ENCODE results near the gene ERCC6.
A peak's percentile ranks its signal among the peaks of the same experiment; 100 is the strongest.

Gene ERCC6

DNA sequence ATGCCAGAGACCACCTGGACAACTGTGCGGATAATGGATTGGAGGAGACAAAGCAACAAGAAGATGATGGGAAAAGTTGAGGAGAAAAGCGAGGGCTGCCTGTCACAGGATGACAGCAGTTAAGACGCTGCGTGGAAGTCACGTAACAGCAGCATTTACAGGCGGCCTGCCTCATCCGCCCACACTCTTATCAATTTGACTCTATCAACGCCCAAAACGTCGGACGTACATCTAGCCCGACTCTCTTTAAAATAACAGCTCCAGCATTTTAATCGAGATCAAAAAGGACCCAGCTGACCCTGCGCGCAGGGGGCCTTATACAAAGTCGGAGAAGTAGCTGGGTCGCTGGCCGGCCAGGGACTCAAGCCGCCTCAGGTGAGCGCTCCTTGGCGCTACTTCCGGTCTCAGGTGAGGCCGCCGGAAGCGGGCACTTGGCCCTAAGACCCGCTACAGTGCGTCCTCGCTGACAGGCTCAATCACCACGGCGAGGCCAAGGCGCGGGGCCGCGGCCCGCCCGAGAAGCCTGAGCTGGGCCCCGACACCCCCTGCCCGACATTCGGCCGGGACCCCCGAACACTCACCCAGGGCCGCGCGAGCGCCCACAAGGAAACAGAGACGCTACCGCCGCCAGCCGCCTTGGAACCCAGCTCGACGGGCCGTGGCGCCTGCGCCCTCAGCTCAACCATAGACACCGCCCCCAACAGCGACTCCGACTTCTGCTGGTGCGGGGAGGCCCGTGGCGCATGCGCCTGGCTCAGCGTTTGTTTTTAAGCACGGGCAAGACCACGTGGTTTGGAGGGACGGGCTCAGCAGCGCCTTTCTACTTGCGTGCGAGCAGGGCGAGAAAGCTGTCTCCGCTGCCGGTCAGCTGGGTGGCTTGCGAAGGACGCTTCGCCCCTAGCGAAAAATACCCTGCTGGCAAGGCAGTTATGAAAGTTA is at the start of gene ERCC6:
TSS of gene ERCC6 (minus strand) at position 741 of the 939 bp plus-strand sequence.
- peak; percentile 94 to 96 (median 95) for DNase-seq (ENCODE audit: low read depth in 3 of 3)

DNA sequence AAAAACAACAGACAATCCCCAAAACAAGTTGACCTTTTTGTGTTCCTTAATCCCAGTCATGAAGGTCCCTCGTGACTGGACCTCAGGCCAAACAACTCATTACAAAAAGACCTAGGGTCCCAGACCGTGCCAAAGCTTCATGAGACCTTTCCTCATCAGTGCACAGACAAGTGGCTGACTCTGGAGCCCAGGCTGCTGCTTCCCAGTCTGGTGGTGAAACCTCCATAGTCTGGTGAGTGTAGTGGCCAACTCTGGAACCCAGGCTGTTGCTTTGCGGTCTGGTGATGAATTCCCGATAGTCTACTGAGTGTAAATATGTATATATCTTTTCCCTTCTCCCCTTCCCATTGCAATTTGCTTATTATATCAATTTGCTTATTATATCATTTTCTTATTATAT is 49.1 kb upstream of the ERCC6 start:
- DNase-seq (ENCODE audit: low read depth in 3 of 3) = no peak

DNA sequence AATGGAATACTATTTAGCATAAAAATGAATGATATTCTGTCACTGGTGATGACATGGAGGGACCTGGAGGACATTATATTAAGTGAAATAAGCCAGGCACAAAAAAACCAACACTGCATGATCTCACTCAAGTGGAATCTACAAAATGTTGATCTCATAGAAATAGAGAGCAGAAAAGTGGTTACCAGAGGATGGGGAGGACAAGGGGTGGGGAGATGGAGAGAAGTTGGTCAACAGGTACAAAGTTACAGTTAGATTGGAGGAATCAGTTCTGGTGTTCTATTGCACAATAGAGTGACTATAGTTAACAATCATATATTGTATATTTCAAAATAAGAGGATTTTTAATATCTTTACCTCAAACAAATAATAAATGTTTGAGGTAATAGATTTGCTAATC is 46.5 kb upstream of the ERCC6 start:
- DNase-seq (ENCODE audit: low read depth in 3 of 3) = no peak

DNA sequence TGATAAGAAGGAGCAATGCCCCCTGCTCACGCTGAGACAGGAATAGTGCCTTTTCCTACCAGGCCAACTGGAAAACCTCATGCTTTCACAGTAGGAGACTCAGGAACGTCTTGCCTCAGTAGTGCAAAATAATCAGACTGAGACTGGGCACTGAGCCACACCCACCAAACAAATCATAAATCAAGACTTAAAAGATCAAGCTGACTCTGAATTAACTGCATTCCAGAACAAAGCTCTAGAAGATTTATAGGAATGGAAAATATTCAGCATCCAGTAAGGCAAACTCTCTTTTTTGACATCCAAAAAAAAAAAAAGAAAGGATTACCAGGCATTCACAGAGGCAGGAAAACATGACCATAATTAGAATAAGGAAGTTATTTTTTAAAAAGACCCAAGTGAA is 40.7 kb upstream of the ERCC6 start:
- no peak for DNase-seq (ENCODE audit: low read depth in 3 of 3)

DNA sequence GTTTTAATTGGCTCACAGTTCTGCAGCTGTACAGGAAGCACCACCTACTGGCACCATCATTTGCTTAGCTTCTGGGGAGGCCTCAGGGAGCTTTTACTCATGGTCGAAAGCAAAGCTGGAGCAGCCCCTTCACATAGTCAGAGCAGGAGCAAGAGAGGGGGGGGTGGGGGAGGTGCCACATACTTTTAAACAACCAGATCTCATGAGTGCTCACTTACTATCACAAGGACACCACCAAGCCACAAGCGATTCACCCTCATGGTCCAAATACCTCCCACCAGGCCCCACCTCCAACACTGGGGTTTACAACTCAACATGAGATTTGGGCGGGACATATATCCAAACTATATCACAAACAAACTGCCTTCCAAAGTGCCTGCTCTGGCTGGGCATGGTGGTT is 39.5 kb upstream of the ERCC6 start:
- DNase-seq (ENCODE audit: low read depth in 3 of 3) = no peak

DNA sequence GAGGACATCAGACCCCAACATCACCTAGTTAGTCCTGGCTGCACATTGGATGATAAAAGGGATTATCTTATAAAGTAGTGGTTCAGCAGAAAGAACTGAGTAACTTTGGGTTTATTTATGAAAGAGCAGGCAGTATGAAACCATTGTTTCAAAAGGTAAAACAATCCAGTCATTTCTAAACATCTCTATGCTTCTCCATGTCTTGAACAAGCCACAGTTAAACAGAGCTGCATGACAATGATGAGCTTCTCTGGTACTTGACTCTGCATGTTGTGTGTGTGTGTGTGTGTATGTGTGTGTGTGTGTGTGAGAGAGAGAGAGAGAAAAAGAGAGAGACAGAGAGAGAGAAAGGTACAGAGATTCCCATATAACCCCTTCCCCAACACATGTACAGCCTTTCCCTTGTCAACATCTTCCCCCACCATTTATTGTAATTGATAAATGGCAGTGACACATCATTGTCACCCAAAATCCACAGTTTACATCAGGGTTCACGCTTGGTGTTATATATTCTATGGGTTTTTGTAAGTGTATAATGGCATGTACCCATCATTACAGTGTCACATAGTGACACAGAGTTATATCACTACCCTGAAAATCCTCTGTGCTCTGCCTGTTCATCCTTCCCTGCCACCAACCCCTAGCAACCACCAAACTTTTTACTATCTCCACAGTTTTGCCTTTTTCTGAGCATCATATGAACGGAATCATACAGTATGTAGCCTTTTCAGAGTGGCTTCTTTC is 38.4 kb upstream of the ERCC6 start:
- no peak for DNase-seq (ENCODE audit: low read depth in 3 of 3)

DNA sequence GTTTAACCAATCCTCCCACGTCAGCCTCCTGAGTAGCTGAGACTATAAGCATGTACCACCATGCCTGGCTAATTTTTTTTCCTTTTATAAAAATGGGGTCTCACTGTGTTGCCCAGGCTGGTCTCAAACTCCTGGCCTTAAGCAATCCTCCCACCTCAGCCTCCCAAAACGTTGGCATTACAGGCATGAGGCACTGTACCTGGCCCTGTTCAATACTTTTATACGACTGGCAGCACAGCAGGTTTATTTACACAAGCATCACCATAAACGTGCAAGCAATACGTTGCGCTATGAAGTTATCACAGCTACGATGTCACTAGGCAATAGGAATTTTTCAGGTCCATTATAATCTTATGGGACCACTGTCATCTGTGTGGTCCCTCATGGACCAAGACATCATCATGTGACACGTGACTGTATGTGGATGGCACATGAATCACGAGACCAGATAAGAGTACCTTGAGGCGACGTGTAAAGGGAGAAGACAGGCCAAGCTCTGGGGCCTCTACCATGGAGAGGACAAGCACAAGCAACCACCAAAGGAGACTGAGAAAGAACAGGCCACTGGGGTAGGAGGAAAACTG is 36.7 kb upstream of the ERCC6 start:
- no peak for DNase-seq (ENCODE audit: low read depth in 3 of 3)

DNA sequence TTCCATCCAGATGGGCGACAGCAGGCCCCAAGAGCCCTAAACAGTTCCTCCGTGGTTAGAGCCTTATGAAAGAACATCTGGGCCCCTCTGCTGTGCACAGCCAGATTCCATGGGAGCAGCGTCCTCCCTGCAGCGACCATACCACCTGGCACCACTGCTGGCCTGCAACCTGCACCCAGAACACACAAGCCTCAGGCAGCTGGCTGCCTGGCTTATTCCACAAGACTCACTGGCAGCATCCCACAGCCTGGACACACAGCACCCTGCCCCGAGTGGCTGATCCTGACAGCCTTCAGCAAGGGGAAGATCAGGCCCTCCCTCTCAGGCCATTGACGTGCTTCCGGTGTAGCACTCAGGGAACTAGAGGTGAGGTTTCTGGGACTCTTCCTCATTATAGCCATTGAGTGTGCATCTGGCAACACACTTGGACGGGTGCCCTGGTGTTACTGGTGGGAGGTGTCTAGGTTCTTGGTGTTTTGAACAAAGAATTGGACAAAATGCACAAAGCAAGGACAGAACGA is 33.7 kb upstream of the ERCC6 start:
- DNase-seq (ENCODE audit: low read depth in 3 of 3) = no peak

DNA sequence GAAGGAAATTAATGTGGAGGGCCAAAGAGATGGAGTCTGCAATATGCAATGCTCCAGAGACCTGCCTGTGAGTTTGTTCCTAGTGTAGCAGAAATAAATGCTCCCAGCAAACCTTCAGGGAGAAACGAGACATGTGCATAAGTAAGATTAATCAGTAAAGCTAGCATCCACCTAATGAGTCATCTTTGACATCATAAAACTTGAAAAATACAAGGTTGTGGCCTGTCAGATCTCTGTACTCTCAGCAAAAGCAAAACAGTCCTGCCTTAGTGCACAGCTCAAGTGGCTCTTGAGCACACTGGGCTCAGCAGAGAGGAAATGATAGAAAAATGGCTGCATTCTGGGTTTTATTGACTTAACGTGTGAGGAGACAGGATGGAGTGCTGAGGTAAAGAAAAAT is 32.5 kb upstream of the ERCC6 start:
- DNase-seq (ENCODE audit: low read depth in 3 of 3) = no peak

DNA sequence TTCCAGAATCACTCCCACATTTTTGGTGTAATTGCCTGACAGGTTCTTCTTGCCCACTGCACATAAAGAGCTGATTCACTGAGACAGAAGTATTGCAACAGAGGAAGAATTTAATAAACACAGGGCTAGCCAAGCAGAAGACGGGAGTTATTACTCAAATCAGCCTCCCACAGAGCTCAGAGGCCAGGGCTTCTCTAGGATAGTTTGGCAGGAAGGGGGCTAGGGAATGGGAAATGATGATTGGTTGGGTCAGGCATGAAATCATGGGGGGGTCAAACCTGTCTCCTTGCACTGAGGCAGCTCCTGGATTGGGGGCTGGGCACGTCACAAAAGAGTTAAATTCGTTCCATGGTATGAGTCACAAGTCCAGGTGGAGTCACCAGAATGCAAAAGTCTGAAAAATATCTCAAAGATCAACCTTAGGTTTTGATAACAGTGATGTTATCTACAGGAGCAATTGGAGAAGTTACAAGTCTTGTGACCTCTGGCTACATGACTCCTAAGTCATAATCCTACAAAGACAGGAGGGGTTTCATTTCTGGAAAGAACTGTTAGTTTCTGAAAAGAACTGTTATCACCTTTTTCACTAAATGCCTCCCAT is 30.2 kb upstream of the ERCC6 start:
- DNase-seq (ENCODE audit: low read depth in 3 of 3) = no peak

DNA sequence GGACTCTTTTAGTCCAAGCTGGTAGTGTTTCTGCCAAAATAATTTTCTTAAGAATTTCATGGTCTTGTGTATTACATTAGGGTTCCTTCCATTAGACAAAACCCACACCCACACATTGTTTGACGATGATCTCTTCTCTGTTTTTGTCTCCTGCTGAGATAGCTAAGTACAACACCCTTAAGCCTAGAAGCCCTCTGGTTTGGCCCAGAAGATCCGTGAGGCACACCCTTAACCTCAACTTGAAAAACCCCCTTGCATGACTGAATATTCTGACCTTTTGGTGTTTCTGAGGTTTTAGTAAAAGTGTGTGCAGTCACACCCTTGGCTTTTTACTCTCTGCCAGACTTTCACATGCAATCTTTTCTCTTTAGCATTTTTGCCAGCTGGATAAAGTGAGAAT is 29.3 kb upstream of the ERCC6 start:
- DNase-seq (ENCODE audit: low read depth in 3 of 3) = no peak

DNA sequence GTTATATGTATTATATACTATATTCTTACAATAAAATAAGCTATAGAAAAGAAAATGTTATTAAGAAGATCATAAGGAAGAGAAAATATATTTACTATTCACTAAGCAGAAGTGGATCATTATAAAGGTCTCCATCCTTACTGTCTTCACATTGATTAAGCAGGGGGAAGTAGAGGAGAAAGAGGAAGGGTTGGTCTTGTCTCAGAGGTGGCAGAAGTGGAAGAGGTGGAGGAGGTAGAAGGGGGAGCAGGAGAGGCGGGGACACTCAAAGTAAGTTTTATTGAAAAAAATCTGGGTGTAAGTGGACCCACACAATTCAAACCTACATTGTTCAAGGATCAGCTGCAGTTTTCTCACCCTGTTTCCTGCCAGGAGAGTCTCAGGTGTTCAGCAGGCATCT is 28.9 kb upstream of the ERCC6 start:
- DNase-seq (ENCODE audit: low read depth in 3 of 3) = no peak

DNA sequence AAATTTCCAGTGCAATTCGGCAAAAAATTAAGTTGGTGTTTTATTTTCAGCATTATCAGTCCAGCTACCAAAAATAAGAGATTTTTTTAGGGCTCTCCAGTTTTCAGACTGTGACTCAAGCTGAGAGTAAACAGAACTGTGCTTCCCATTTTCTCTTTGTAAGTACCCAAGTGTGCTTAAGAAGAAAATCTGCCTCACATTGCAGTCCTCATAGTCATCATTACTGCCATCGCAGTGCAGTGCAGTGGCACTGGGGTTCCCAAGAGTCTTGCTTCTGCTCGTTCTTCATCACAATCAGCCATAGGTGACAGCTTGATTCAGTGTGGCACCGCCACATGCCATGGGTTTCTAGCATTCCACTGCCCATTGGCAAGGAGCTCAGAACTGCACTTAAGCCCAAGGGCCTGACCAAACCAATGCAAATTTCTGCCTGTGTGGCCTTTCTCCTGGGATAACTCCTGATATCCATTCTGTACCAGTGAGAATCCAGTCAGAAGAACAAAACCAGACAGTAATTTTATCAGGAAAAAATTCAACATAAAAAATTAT is 25.6 kb upstream of the ERCC6 start:
- no peak for DNase-seq (ENCODE audit: low read depth in 3 of 3)

DNA sequence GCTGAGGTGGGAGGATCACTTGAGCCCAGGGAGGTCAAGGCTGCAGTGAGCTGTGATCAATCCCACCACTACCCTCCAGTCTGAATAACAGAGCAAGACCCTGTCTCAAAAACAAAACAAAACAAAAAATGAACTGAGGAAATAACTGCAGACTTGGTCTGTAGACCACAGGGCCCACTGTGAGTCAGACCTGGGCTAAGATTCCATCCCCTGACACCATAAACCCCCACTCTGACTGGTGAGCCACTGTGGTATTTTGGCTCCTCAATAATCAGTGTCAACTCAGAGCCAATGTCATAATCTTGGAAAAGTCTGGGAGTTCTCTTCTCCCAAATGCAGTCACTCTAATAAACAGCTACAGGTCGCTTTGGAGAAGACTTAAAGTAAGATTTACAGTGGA is 24.0 kb upstream of the ERCC6 start:
- no peak for DNase-seq (ENCODE audit: low read depth in 3 of 3)

DNA sequence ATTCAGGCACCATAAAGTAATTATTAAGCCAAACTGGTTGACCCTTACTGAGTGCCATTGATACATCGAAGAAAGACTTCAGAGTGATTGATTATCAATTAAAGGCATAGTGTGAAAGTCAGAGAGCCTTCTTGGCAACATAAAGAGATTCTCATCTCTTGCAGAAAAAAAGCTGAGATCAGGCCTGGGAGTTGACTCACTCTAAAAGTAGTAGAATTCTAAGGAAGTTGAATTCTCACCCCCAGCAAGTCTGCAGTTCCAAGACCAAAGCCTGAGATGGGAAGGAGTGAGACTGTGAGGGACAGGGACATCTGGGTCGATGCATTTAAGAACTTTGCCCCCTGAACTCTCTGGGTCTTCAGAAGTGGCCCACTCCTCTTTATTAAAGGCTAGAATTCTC is 21.6 kb upstream of the ERCC6 start:
- no peak for DNase-seq (ENCODE audit: low read depth in 3 of 3)

DNA sequence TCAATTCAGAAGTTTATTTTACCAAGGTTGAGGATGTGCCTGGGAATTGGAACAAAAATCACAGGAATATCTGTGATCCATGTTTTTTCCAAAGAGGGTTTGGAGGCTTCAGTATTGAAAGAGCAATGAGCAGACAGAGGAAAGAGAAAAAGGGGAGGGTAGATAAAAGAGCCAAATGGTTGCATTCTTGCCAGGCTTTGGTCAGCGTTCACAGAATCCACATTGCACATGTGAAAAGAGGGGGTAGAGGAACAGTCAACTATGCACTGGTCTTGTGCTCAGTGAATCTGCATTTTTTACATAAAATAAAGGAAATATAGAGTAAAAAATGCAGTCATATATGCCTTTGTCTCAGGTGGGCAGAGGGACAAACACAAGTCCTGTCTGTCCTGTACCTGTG is 20.6 kb upstream of the ERCC6 start:
- no peak for DNase-seq (ENCODE audit: low read depth in 3 of 3)

DNA sequence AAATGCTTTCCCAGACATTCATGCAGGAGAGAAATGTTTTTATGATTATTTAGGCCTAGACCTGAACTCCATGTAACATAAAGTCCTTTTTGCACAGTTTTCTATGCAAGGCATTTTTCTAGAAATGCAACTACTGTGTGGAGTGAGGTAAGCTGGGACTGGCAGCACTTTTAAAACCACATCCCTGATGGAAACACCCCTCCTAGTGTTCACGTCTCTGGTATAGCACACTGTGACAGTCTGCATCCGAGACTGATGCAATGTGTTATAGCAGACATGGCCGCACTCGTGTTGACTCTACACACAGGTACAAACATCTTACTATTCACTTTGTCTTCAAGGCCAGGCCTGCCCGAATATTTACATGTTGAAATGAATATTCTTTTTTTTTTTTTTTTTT is 19.3 kb upstream of the ERCC6 start:
- DNase-seq (ENCODE audit: low read depth in 3 of 3) = no peak

DNA sequence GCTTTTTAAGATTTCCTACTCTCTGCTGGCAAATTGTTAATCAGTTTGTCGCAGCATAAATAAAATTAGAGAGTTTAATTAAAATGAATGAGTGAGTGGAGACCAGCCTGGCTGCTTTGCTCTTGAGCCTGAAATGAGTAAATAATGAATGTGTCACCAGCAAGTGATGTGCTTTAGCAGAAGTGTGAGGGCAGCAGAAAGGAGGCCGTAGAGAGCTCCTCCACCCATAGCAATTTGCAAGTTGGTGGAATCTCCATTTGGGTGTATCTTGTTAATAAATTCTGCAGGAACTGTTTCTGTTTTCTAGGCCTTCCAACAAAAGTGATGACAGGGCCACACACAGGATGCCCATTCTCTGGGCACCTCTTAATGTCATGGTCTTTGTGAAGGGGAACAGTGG is 18.8 kb upstream of the ERCC6 start:
- DNase-seq (ENCODE audit: low read depth in 3 of 3) = no peak

DNA sequence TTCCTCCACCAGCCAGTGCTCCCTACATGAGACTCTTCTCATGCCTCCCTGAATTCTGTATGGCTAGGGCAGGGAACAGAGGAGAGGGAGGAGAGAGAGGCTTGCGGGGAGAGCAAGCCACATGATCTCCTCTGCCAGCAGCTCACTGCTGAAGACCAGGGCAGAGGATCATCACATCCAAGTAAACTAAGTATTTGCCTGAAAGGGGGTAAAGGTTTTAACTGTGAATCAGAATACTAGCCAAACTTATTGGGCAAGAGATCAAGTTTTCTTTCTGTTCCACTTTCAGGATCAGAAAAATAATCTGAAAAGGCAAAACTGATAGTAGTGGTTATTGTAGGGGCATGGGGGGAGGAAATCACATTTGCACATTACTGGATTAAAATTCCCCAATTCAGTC is 17.8 kb upstream of the ERCC6 start:
- DNase-seq (ENCODE audit: low read depth in 3 of 3) = no peak

DNA sequence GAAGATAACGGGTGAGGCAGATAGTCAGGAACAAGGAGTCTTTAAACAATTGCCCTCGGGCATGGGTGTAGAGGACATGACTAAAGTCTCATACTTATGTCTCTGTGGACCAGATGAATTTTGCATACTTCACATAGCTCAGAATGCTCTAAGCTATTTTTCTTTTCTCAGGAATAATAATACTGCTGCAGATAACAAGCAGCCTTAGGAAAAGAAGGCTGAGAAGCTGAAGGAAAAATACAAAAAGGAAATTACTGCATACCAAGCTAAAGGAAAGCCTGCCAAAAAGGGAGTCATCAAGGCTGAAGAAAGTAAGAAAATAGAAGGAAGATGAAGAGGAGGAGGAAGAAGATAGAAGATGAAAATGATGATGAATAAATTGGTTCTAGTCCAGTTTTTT is 13.4 kb upstream of the ERCC6 start:
- DNase-seq (ENCODE audit: low read depth in 3 of 3) = no peak

DNA sequence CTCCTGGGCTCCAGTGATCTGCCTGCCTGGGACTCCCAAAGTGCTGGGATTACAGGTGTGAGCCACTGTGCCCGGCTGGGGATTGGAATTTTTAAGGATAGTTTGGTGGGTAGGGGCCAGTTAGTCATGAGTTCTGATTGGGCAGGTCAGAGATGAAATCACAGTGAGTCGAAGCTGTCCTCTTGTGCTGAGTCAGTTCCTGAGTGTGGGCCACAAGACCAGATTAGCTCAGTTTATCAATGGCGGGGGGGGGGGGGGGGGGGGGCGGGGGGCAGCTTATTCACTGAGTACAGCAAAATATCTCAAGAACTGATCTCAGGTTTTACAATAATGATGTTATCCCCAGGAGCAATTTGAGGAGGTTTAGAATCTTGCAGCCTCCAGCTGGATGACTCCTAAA is 11.6 kb upstream of the ERCC6 start:
- no peak for DNase-seq (ENCODE audit: low read depth in 3 of 3)

All from stimulated activated CD4-positive, alpha-beta T cell treated with anti-CD3 and anti-CD28 coated beads, TNF-alpha, amount 100 ng/mL, for 24 hours (primary cell).